Astrocyte (in vitro differentiated cells and primary cell): Measurements from ENCODE around the gene ARHGDIA.

Experiments
- CTCF ChIP-seq: IDR thresholded peaks from 2 replicates; pipeline ENCODE4 v1.5.1; 2011; ENCODE audit warnings: low read depth, mild to moderate bottlenecking, inconsistent platforms, low read length, moderate library complexity; ENCODE audit not compliant: insufficient read depth
- EZH2 ChIP-seq: IDR thresholded peaks from 2 replicates; pipeline ENCODE4 v1.6.1; 2012; ENCODE audit warnings: mild to moderate bottlenecking, low read length, inconsistent platforms; ENCODE audit not compliant: insufficient read depth

DNA sequence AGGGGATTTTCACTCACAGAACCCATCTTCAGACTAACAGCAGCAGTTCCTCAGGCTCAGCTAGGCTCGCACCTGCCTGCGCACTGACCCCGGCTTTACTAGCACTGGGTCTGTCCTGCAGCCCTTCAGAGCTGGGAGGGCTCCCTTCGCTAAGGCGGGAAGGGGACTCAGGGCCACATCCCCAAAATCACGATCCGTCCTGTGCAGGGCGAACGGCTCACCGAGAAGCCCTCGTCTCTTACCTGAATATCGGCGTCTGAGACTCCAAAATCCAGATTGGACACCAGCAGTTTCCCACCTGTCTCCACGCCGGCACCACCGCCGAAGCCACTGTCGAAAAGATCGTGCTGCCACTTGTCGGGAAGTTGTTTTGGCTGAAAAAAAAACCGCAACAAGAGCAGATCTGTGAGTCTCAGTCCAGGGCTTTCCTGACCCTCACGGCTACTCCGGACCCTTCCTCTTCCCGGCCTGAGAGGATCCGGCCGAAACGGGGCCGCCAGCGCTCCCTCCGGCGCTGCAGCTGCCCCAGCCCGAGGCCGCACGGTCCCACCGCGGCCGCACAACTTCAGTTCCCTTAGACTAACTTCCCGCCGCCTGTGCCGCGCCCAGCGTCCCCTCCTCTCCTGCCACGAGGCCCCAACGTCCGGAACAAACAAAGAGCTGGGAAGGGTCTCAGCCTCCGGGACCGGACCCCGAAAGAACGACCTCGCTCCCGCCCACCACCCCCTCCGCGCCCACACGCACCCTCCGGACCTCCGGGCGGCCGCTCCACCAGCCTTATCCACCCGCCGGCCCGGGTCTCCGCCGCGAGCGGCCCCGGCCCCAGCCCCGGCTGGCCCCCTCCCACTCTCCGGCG is 19.5 kb upstream of the ARHGDIA start:
- TF ChIP-seq EZH2 (no peak), CTCF (no peak)
